ENCODE results near the gene STBD1. TPM values are rescaled to one million over a fixed set of nuclear protein-coding genes. Genes with fewer than 3 reads are reported as not detected.

STBD1 gene
- total RNA-seq, 3 donors from 2014 or later = 11.9 to 34.3 (median 19.7) TPM

DNA sequence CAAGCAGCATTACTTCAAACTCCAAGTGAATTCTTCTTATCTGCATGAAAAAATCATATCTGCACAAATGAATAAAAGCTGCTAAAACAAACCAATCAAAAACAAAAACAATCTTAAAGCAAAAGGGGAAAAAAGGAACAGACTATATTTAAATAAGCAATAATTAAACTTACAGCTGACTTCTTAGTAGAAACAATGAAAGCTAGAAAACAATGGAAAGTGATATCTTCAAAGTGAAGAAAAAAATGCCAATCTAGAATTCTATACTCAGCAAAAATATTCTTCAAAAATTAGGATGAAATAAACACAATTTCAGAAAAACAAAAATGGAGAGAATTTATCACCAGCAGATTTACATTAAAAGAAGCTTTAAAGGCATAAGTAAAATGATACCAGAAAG lies 20.0 kb downstream of the STBD1 start:
- peaks cover 18% of the 10 kb centered on the region for H3K9me3 ChIP-seq
- H3K36me3 ChIP-seq (ENCODE audit: low read depth) = no peaks in the 10 kb centered on the region
- ATAC-seq (no peak), DNase-seq (no peak)
- no peak overlapping the region for H3K4me3 ChIP-seq
- intact Hi-C loops (cut with DNase I, micrococcal nuclease) = no loop called here
- TF ChIP-seq, protein P1, sequence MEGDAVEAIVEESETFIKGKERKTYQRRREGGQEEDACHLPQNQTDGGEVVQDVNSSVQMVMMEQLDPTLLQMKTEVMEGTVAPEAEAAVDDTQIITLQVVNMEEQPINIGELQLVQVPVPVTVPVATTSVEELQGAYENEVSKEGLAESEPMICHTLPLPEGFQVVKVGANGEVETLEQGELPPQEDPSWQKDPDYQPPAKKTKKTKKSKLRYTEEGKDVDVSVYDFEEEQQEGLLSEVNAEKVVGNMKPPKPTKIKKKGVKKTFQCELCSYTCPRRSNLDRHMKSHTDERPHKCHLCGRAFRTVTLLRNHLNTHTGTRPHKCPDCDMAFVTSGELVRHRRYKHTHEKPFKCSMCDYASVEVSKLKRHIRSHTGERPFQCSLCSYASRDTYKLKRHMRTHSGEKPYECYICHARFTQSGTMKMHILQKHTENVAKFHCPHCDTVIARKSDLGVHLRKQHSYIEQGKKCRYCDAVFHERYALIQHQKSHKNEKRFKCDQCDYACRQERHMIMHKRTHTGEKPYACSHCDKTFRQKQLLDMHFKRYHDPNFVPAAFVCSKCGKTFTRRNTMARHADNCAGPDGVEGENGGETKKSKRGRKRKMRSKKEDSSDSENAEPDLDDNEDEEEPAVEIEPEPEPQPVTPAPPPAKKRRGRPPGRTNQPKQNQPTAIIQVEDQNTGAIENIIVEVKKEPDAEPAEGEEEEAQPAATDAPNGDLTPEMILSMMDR (IDR thresholded peaks at IDR 0.05) = no peak
- no peaks in the 10 kb centered on the region for H3K4me1 ChIP-seq (ENCODE audit: low read depth)

GRCh38 chr4:76334885-76335284 lies 28.4 kb downstream of the STBD1 start:
- no peaks in the 10 kb centered on the region for H3K4me1 ChIP-seq (ENCODE audit: low read depth)
- TF ChIP-seq, protein P1 (IDR thresholded peaks at IDR 0.05) = no peak
- intact Hi-C loops (cut with DNase I, micrococcal nuclease) = no loop called here
- no peaks in the 10 kb centered on the region for H3K36me3 ChIP-seq (ENCODE audit: low read depth)
- no peaks in the 10 kb centered on the region for H3K9me3 ChIP-seq
- ATAC-seq (no peak), DNase-seq (no peak)
- H3K4me3 ChIP-seq = no peak overlapping the region

GRCh38 chr4:76339364-76339763 lies 32.8 kb downstream of the STBD1 start:
- H3K4me3 ChIP-seq = no peak overlapping the region
- TF ChIP-seq, protein P1 (IDR thresholded peaks at IDR 0.05) = no peak
- no peak for DNase-seq
- intact Hi-C loops (cut with DNase I, micrococcal nuclease) = no loop called here
- no peaks in the 10 kb centered on the region for H3K4me1 ChIP-seq (ENCODE audit: low read depth)
- no peak for ATAC-seq
- H3K9me3 ChIP-seq = no peaks in the 10 kb centered on the region
- H3K36me3 ChIP-seq (ENCODE audit: low read depth) = no peaks in the 10 kb centered on the region

GRCh38 chr4:76341063-76341462 lies 34.5 kb downstream of the STBD1 start:
- no peak overlapping the region for H3K4me3 ChIP-seq
- no peaks in the 10 kb centered on the region for H3K4me1 ChIP-seq (ENCODE audit: low read depth)
- TF ChIP-seq, protein P1 (IDR thresholded peaks at IDR 0.05) = no peak
- ATAC-seq (no peak), DNase-seq (no peak)
- intact Hi-C loops (cut with DNase I, micrococcal nuclease) = no loop called here
- H3K36me3 ChIP-seq (ENCODE audit: low read depth) = no peaks in the 10 kb centered on the region
- no peaks in the 10 kb centered on the region for H3K9me3 ChIP-seq

- ATAC-seq (no peak), DNase-seq (no peak)
- no peak overlapping the region for H3K4me3 ChIP-seq
- intact Hi-C loops (cut with DNase I, micrococcal nuclease) = no loop called here
- TF ChIP-seq, protein P1 (IDR thresholded peaks at IDR 0.05) = no peak
- H3K9me3 ChIP-seq = no peaks in the 10 kb centered on the region
- H3K36me3 ChIP-seq (ENCODE audit: low read depth) = no peaks in the 10 kb centered on the region
- H3K4me1 ChIP-seq (ENCODE audit: low read depth) = no peaks in the 10 kb centered on the region
Measured at GRCh38 chr4:76342191-76342590, 35.7 kb downstream of the STBD1 start.

DNA sequence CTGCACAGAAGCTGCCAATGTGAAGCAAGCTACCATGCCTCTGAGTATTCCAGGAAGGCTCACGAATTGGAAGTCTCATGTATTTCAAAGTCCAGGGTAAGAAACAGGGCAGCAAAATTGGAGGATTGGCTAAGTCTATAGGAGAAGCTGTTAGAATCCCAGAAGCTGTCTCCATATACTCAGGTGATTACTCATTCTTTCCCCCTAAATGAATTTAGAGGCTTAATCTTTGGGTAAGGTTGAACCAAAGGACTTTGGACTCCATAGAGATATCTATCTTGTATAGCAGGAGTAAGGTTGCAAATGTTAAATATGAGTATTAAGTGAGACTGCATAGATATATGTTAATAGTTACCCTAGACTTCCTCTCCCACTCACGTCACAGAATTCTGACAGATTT lies 36.3 kb downstream of the STBD1 start:
- no peaks in the 10 kb centered on the region for H3K4me1 ChIP-seq (ENCODE audit: low read depth)
- DNase-seq = no peak
- no peak for ATAC-seq
- H3K9me3 ChIP-seq = no peaks in the 10 kb centered on the region
- TF ChIP-seq, protein P1 (IDR thresholded peaks at IDR 0.05) = no peak
- intact Hi-C loops (cut with DNase I, micrococcal nuclease) = no loop called here
- H3K36me3 ChIP-seq (ENCODE audit: low read depth) = no peaks in the 10 kb centered on the region
- H3K4me3 ChIP-seq = no peak overlapping the region

Data from mucosa of descending colon (tissue), 3 donors.